OCI-LY1 (cell line): Measurements from ENCODE around the gene S100A9.

Experiments
- H2AFZ ChIP-seq: fragments of 200-600 bp; sonication (generic), shearing (Covaris generic); 2 replicates; pipeline ENCODE4 v1.6.0; 2014; ENCODE audit warnings: antibody characterized with exemption, mild to moderate bottlenecking, low read length
- H3F3A ChIP-seq: fragments of 200-600 bp; sonication (generic), shearing (Covaris generic); 2 replicates; pipeline ENCODE4 v1.6.0; 2014; ENCODE audit warnings: mild to moderate bottlenecking, antibody characterized with exemption, low read length, moderate library complexity; ENCODE audit not compliant: insufficient read depth
- H3K27ac ChIP-seq: fragments of 200-600 bp; sonication (generic); 2 replicates; pipeline ENCODE4 v1.5.1; 2014; ENCODE audit warnings: low read length, mixed run types, mild to moderate bottlenecking, low read depth; ENCODE audit not compliant: poor library complexity, severe bottlenecking
- H3K27me3 ChIP-seq: fragments of 200-600 bp; sonication (generic); 2 replicates; pipeline ENCODE4 v1.6.0; 2014; ENCODE audit warnings: antibody characterized with exemption, mild to moderate bottlenecking, low read length, moderate library complexity; ENCODE audit not compliant: insufficient read depth
- H3K36me3 ChIP-seq: fragments of 200-600 bp; sonication (generic); 2 replicates; pipeline ENCODE4 v1.6.1; 2014; ENCODE audit warnings: mild to moderate bottlenecking, antibody characterized with exemption, low read length, moderate library complexity, mixed read lengths; ENCODE audit not compliant: insufficient read depth
- H3K4me1 ChIP-seq: fragments of 200-600 bp; sonication (generic); 2 replicates; pipeline ENCODE4 v1.5.1; 2014; ENCODE audit warnings: mild to moderate bottlenecking, low read length, moderate library complexity; ENCODE audit not compliant: insufficient read depth, severe bottlenecking
- H3K4me2 ChIP-seq: fragments of 200-600 bp; sonication (generic), shearing (Covaris generic); 2 replicates; pipeline ENCODE4 v1.6.1; 2014; ENCODE audit warnings: low read length
- H3K4me3 ChIP-seq: fragments of 200-600 bp; sonication (generic); 2 replicates; pipeline ENCODE4 v1.5.1; 2014; ENCODE audit warnings: low read length, low read depth, mild to moderate bottlenecking, mixed read lengths; ENCODE audit not compliant: poor library complexity, severe bottlenecking
- H3K79me2 ChIP-seq: fragments of 200-600 bp; shearing (Covaris generic); 2 replicates; pipeline ENCODE4 v1.6.1; 2016; ENCODE audit warnings: mixed run types, low read length, mixed read lengths; ENCODE audit not compliant: insufficient read depth
- H3K9ac ChIP-seq: fragments of 200-600 bp; sonication (generic), shearing (Covaris generic); 2 replicates; pipeline ENCODE4 v1.6.1; 2014; ENCODE audit warnings: mild to moderate bottlenecking, low read length, mixed read lengths
- H3K9me2 ChIP-seq: fragments of 200-600 bp; sonication (generic), shearing (Covaris generic); 2 replicates; pipeline ENCODE4 v1.6.1; 2014; ENCODE audit warnings: low read depth, mild to moderate bottlenecking, low read length, mixed read lengths
- H3K9me3 ChIP-seq: fragments of 200-600 bp; shearing (Covaris generic); 2 replicates; pipeline ENCODE4 v1.6.1; 2014; ENCODE audit warnings: low read length, mixed read lengths
- H4K20me1 ChIP-seq: fragments of 200-600 bp; sonication (generic), shearing (Covaris generic); 2 replicates; pipeline ENCODE4 v1.6.0; 2016; ENCODE audit warnings: mild to moderate bottlenecking, low read length; ENCODE audit not compliant: insufficient read depth
- CTCF ChIP-seq: fragments of 200-600 bp; sonication (generic), shearing (Covaris generic); IDR thresholded peaks from 2 replicates; pipeline ENCODE4 v1.5.1; 2017; ENCODE audit warnings: mild to moderate bottlenecking, antibody characterized with exemption, low read length, moderate library complexity, mixed read lengths
- EZH2 ChIP-seq: fragments of 200-600 bp; sonication (generic), shearing (Covaris generic); IDR thresholded peaks from 2 replicates; pipeline ENCODE4 v1.8.0; 2017; ENCODE audit warnings: borderline replicate concordance, mixed run types, mild to moderate bottlenecking, antibody characterized with exemption, low read length, moderate library complexity, mixed read lengths

The S100A9 gene

GRCh38 chr1:153362187-153362775 is 4.6 kb downstream of the S100A9 start:
- no peaks in the 10 kb centered on the region for H3K4me1 ChIP-seq
- no peak overlapping the region for H3K4me3 ChIP-seq
- no peaks in the 10 kb centered on the region for H4K20me1 ChIP-seq
- H3K36me3 ChIP-seq: no peaks in the 10 kb centered on the region
- no peaks in the 10 kb centered on the region for H3K27me3 ChIP-seq
- TF ChIP-seq EZH2: no peak
- no peak for TF ChIP-seq CTCF
- no peaks in the 10 kb centered on the region for H3K9me3 ChIP-seq
- H3K79me2 ChIP-seq: no peaks in the 10 kb centered on the region
- no peaks in the 10 kb centered on the region for H3F3A ChIP-seq
- no peak overlapping the region for H2AFZ ChIP-seq
- no peak overlapping the region for H3K27ac ChIP-seq
- no peak overlapping the region for H3K4me2 ChIP-seq
- no peak overlapping the region for H3K9ac ChIP-seq
- H3K9me2 ChIP-seq: no peaks in the 10 kb centered on the region

GRCh38 chr1:153363641-153364040 is 6.0 kb downstream of the S100A9 start:
- Histone ChIP-seq H3K9me2 (no peaks in the 10 kb centered on the region), H3K27me3 (no peaks in the 10 kb centered on the region), H3F3A (no peaks in the 10 kb centered on the region), H3K79me2 (no peaks in the 10 kb centered on the region), H3K4me3 (no peak overlapping the region), H3K4me1 (no peaks in the 10 kb centered on the region), H4K20me1 (no peaks in the 10 kb centered on the region), H3K9ac (no peak overlapping the region), H3K4me2 (no peak overlapping the region), H3K36me3 (no peaks in the 10 kb centered on the region), H2AFZ (no peak overlapping the region), H3K27ac (no peak overlapping the region), H3K9me3 (no peaks in the 10 kb centered on the region)
- TF ChIP-seq EZH2: no peak
- TF ChIP-seq CTCF: no peak

- Histone ChIP-seq H3K4me1 (no peaks in the 10 kb centered on the region), H2AFZ (no peak overlapping the region), H4K20me1 (no peaks in the 10 kb centered on the region), H3K4me3 (no peak overlapping the region), H3K9me3 (no peaks in the 10 kb centered on the region), H3K9ac (no peak overlapping the region), H3K9me2 (no peaks in the 10 kb centered on the region), H3K27me3 (no peaks in the 10 kb centered on the region), H3F3A (no peaks in the 10 kb centered on the region), H3K4me2 (no peak overlapping the region), H3K36me3 (no peaks in the 10 kb centered on the region), H3K27ac (no peak overlapping the region), H3K79me2 (no peaks in the 10 kb centered on the region)
- TF ChIP-seq CTCF: no peak
- TF ChIP-seq EZH2: no peak
Measured at GRCh38 chr1:153364156-153364555, 6.5 kb downstream of the S100A9 start.
